Muscle of leg (tissue), 11 donors: ENCODE data around the gene B4GALT6. TPM values are rescaled to one million over a fixed set of nuclear protein-coding genes. Genes with fewer than 3 reads are reported as not detected.

Experiments
- DNase-seq: peaks from one replicate; pipeline ENCODE4 v3.0.0; 2013
- H3K27ac ChIP-seq: one replicate; pipeline ENCODE4 v1.5.1; 2013; ENCODE audit warnings: mild to moderate bottlenecking, low read length, control low read depth
- H3K27me3 ChIP-seq: one replicate; pipeline ENCODE4 v1.6.1; 2013; ENCODE audit warnings: low read length; ENCODE audit not compliant: control insufficient read depth, insufficient read depth
- H3K36me3 ChIP-seq: one replicate; pipeline ENCODE4 v1.6.1; 2013; ENCODE audit warnings: low read length; ENCODE audit not compliant: control insufficient read depth, insufficient read depth
- H3K4me1 ChIP-seq: one replicate; pipeline ENCODE4 v1.6.1; 2013; ENCODE audit warnings: low read length; ENCODE audit not compliant: control insufficient read depth, insufficient read depth
- H3K4me3 ChIP-seq: one replicate; pipeline ENCODE4 v1.5.1; 2013; ENCODE audit warnings: low read length, control low read depth
- H3K9me3 ChIP-seq: replicated peaks from 2 replicates; pipeline ENCODE4 v1.6.1; 2013; ENCODE audit warnings: low read depth, low read length; ENCODE audit not compliant: control insufficient read depth
- WGBS: methylation state at CpG from one replicate; pipeline ENCODE4 v1.1.5; 2013; ENCODE audit warnings: missing lambda C conversion rate; ENCODE audit not compliant: insufficient coverage; 5-methylcytosine and 5-hydroxymethylcytosine counted together
- polyA plus RNA-seq, 8 donors: library from polyadenylated mRNA; unstranded; fragments of 120-200 nt; gene quantifications; one replicate each; pipeline versions ENCODE4 v1.2.1 to v1.2.3, GENCODE V29; 2013; ENCODE audit warnings: inconsistent platforms in 1 of 8, low replicate concordance in 1 of 8; ENCODE audit not compliant: insufficient read length in 8 of 8, insufficient read depth in 1 of 8
- total RNA-seq: library from RNA; stranded (reverse); fragments of 120-200 nt; gene quantifications from one replicate; pipeline ENCODE4 v1.2.4, GENCODE V29; 2013

B4GALT6 gene
- total and polyA plus RNA-seq, 9 donors = 3.9 to 13.0 (median 11.7) TPM

- H3K27me3 ChIP-seq = no peaks in the 10 kb centered on the region
- H3K9me3 ChIP-seq = no peaks in the 10 kb centered on the region
- no peak overlapping the region for H3K4me3 ChIP-seq
- H3K36me3 ChIP-seq = no peaks in the 10 kb centered on the region
- no peak for DNase-seq
- H3K4me1 ChIP-seq = peaks cover 2% of the 10 kb centered on the region
- WGBS = no CpG with 5 or more reads among the region's 1 CpG
- no peak overlapping the region for H3K27ac ChIP-seq
These were observed 20.3 kb downstream of the B4GALT6 start for GRCh38 chr18:31664101-31664500.

GRCh38 chr18:31661965-31662364 is 22.4 kb downstream of the B4GALT6 start:
- Histone ChIP-seq H3K4me1 (peaks cover 7% of the 10 kb centered on the region), H3K36me3 (no peaks in the 10 kb centered on the region), H3K9me3 (no peaks in the 10 kb centered on the region), H3K4me3 (no peak overlapping the region), H3K27me3 (no peaks in the 10 kb centered on the region), H3K27ac (no peak overlapping the region)
- no CpG with 5 or more reads among the region's 3 CpGs for WGBS
- peak; percentile 73 for DNase-seq

- Histone ChIP-seq H3K9me3 (no peaks in the 10 kb centered on the region), H3K4me1 (peaks cover 7% of the 10 kb centered on the region), H3K36me3 (no peaks in the 10 kb centered on the region), H3K4me3 (no peak overlapping the region), H3K27me3 (no peaks in the 10 kb centered on the region), H3K27ac (no peak overlapping the region)
- no CpG with 5 or more reads among the region's 4 CpGs for WGBS
- no peak for DNase-seq
These were observed 23.6 kb downstream of the B4GALT6 start for GRCh38 chr18:31660763-31661162.

- peaks cover 7% of the 10 kb centered on the region for H3K4me1 ChIP-seq
- no peak overlapping the region for H3K27ac ChIP-seq
- no peaks in the 10 kb centered on the region for H3K9me3 ChIP-seq
- no peak for DNase-seq
- no peaks in the 10 kb centered on the region for H3K36me3 ChIP-seq
- H3K27me3 ChIP-seq = no peaks in the 10 kb centered on the region
- H3K4me3 ChIP-seq = no peak overlapping the region
- WGBS = no CpG with 5 or more reads among the region's 1 CpG
These were observed 24.7 kb downstream of the B4GALT6 start for GRCh38 chr18:31659576-31660177.

GRCh38 chr18:31658670-31659575 is 25.5 kb downstream of the B4GALT6 start:
- H3K27ac ChIP-seq = no peak overlapping the region
- peak; percentile 77 for DNase-seq
- WGBS = 80% methylated on average over 4 of the region's 10 CpGs

GRCh38 chr18:31657823-31658669 is 26.3 kb downstream of the B4GALT6 start:
- H3K27me3 ChIP-seq = no peaks in the 10 kb centered on the region
- DNase-seq = peak; percentile 26
- no peaks in the 10 kb centered on the region for H3K36me3 ChIP-seq
- H3K4me3 ChIP-seq = no peak overlapping the region
- H3K4me1 ChIP-seq = peaks cover 7% of the 10 kb centered on the region
- 66% methylated on average over 2 of the region's 12 CpGs for WGBS
- H3K9me3 ChIP-seq = no peaks in the 10 kb centered on the region
- no peak overlapping the region for H3K27ac ChIP-seq

More at GRCh38 chr18:31658670-31659575, 25.5 kb downstream of the B4GALT6 start:
- Histone ChIP-seq H3K36me3 (no peaks in the 10 kb centered on the region), H3K9me3 (no peaks in the 10 kb centered on the region), H3K27me3 (no peaks in the 10 kb centered on the region), H3K4me3 (no peak overlapping the region), H3K4me1 (peaks cover 7% of the 10 kb centered on the region)

GRCh38 chr18:31656754-31657153 is 27.6 kb downstream of the B4GALT6 start:
- no peaks in the 10 kb centered on the region for H3K9me3 ChIP-seq
- no peak for DNase-seq
- no peak overlapping the region for H3K27ac ChIP-seq
- no peak overlapping the region for H3K4me3 ChIP-seq
- peaks cover 7% of the 10 kb centered on the region for H3K4me1 ChIP-seq
- no peaks in the 10 kb centered on the region for H3K36me3 ChIP-seq
- WGBS = no CpG with 5 or more reads among the region's 2 CpGs
- H3K27me3 ChIP-seq = no peaks in the 10 kb centered on the region

- WGBS = no CpG with 5 or more reads among the region's 4 CpGs
- Histone ChIP-seq H3K4me1 (peaks cover 7% of the 10 kb centered on the region), H3K4me3 (no peak overlapping the region), H3K27ac (no peak overlapping the region), H3K9me3 (no peaks in the 10 kb centered on the region), H3K36me3 (no peaks in the 10 kb centered on the region), H3K27me3 (no peaks in the 10 kb centered on the region)
- no peak for DNase-seq
These were observed 29.0 kb downstream of the B4GALT6 start for GRCh38 chr18:31655354-31655753.

GRCh38 chr18:31652877-31653276 is 31.5 kb downstream of the B4GALT6 start:
- 100% methylated on average over 2 of the region's 3 CpGs for WGBS
- no peak for DNase-seq
- Histone ChIP-seq H3K9me3 (no peaks in the 10 kb centered on the region), H3K4me1 (no peaks in the 10 kb centered on the region), H3K27me3 (no peaks in the 10 kb centered on the region), H3K27ac (no peak overlapping the region), H3K4me3 (no peak overlapping the region), H3K36me3 (no peaks in the 10 kb centered on the region)

GRCh38 chr18:31652357-31652756 is 32.0 kb downstream of the B4GALT6 start:
- no peaks in the 10 kb centered on the region for H3K27me3 ChIP-seq
- H3K4me1 ChIP-seq = peaks cover 1% of the 10 kb centered on the region
- H3K9me3 ChIP-seq = no peaks in the 10 kb centered on the region
- no peaks in the 10 kb centered on the region for H3K36me3 ChIP-seq
- H3K27ac ChIP-seq = no peak overlapping the region
- no peak overlapping the region for H3K4me3 ChIP-seq
- DNase-seq = no peak
- 86% methylated on average over 9 of the region's 9 CpGs for WGBS
